ENCODE data around the gene CLEC2A.
"Not testable (repeated sequence)": the region's sequence is repeated elsewhere in the genome, so short reads cannot be mapped to it uniquely, and the experiment has no call there.

Gene CLEC2A, protein sequence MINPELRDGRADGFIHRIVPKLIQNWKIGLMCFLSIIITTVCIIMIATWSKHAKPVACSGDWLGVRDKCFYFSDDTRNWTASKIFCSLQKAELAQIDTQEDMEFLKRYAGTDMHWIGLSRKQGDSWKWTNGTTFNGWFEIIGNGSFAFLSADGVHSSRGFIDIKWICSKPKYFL
- total RNA-seq: 0 reads per million in 2 donors

DNA sequence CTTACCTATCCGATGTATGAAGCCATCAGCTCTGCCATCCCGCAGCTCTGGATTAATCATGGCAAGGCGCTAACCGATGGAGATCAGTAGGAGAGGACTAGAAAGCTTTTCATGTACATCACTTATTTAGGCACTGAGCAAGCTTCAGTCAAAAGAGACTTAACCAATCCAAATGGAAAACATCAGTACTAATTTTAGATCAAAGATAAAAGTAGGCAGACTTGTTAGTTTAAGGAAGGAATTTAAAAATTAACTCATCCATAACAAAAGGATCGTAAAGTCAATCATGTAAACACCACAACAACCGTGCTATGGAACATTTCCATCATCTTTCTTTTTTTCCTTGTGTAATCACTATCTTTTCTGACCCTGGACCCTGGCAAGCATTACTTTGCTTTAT lies at the start of gene CLEC2A:
Gene CLEC2A, minus strand, starts transcription at position 101 of the 400 bp plus-strand sequence. Its CDS starts 41 bp downstream, at position 60.
- no peak for DNase-seq

DNA sequence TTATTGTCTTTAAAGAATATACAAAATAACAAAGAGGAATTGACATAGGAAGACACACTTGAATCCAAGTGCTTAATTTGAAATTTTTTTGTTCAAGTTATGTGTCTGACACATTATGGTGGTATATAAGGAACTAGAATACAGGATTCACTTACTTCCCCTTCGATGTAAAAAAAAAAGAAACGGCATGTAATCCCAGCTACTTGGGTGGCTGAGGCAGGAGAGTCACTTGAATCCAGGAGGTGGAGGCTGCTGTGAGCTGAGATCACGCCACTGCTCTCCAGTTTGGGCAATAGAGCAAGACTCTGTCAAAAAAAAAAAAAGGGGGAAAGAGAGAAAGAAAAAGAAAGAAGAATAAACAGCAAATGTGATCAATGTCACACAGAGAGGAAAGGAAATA lies 48.0 kb upstream of the CLEC2A start:
- no peak for DNase-seq

DNA sequence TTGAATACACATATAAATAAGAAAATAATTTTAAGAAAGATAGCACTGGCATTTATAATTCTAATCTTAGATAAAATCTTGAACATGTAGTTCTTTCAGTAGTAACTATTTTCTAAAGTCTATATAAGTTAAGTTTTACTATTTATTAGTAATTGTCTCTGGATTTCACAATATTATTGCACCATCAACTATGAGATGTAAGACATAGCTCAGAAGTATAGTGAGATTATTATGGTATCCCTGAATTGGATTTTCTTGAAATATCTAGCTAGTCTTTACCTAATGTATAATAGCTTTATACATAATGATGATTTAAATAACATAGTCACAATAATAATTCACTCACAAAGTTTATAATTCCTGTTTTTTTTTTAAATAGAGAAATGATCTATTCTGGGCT lies 45.7 kb upstream of the CLEC2A start:
- DNase-seq: no peak

DNA sequence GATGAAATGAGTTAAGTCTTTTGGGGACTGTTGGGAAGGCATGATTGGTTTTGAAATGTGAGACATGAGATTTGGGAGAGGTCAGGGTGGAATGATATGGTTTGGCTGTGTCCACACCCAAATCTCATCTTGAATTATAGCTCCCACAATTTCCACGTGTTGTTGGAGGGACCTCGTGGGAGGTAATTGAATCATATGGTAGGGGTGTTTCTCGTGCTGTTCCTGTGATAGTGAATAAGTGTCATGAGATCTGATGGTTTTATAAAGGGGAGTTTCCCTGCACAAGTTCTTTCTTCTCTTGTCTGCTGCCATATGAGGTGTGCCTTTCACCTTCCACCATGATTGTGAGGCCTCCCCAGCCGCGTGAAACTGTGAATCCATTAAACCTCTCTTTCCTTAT lies 44.5 kb upstream of the CLEC2A start:
- not testable (repeated sequence) for DNase-seq

DNA sequence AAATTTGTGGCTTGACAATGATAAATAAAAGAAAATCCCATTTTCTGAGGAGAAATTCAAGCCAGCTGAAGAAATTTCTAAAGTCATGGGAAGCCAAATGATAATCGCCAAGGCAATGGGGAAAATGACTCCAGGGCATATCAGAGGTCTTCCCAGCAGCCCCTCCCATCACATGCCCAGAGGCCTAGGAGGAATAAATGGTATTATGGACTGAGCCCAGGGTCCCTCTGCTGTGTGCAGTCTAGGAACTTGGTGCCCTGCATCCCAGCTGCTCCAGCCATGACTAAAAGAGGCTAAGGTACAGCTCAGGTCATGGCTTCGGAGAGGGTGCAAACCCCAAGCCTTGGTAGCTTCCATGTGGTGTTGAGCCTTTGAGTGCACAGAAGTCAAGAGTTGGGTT lies 43.4 kb upstream of the CLEC2A start:
- no peak for DNase-seq

DNA sequence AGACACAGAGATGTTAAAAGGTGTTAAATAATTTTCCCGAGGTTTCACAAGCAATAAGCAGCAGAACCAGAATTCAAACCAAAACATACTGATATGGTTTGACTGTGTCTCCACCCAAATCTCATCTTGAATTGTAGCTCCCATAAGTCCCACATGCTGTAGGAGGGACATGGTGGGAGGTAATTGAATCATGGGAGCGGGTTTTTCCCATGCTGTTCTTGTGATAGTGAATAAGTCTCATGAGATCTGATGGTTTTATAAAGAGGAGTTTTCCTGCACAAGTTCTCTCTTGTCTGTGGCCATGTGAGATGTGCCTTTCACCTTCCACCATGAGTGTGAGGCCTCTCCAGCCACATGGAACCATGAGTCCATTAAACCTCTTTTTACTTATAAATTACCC lies 42.6 kb upstream of the CLEC2A start:
- DNase-seq: not testable (repeated sequence)

DNA sequence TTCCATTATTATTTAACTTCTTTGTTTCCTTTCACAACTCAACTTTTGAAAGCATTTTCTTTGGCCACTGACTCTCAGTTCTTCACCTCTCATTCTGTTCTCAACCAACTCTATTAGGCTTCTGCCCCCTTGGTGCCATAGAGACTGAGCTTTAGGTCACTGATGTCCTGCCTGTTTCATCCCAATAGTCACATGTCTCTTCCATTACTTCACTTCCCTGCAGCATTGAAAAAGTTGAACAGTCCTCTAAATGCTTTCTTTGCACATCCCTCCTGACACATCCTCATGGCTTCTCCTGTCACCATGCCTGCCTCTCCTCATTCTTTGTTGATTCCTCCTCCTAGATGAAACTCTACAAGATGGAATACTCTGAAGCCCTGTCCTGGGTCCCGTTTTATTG lies 41.8 kb upstream of the CLEC2A start:
- DNase-seq: no peak

DNA sequence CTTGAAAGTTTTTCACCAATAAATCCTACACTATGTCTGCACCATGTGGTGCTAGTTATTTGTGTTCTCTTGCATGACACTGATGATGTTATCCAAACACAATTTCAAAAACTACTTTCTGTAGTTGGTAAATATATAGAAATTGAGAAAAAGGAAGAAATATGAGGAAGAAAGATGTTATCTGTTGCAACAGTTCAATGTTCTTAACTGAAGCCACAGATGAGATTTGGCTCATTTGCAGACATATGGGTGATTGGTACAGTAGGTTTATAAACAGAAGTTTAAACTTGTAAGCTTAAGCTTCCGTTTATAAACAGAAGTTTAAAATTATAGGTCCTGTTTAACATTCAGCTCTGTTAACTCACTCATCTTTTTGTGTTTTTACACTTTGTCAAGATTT lies 39.0 kb upstream of the CLEC2A start, which contains the start of gene CLEC12A:
Gene CLEC12A, plus strand, starts transcription at position 229 of the 400 bp plus-strand sequence. CDS start 188 bp downstream, outside the sequence.
- DNase-seq: no peak

DNA sequence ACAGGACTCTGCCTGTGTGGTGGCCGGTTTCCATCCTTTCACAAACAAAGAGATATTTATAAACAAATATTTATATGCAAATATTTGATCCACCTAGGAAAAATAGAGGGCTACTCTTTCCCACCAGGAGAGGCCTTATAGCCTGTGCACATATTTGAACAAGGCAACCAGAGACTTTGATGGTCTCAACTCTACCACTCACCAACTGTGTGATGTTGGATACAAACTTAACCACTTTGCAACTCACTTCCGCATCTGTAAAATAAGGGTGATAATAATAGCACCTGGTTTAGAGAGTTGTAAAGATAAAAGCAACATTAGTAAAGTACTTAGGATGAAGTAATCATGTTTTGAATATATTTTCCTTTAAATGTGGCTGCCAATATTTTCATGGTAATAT lies 37.5 kb upstream of the CLEC2A start:
- DNase-seq: no peak

DNA sequence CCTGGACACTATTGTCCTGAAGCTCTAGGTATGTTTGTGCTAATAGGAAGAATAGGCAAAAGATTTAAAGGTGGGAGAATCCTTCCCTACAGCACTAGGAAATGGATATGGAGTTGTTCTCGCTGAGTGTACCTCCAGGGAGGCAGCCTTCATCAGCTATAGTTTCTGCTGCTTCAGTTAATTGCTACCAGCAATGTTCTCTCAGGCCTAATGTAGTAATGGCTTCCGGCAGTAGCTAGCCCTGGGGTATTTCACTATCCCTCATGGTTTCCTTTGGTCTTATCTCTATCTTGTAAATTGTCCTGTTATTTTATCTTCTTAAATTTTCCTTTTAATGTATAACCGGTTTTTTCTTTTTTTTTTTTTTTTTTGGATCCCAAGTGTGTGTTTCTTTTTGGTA lies 29.7 kb upstream of the CLEC2A start:
- DNase-seq: no peak

DNA sequence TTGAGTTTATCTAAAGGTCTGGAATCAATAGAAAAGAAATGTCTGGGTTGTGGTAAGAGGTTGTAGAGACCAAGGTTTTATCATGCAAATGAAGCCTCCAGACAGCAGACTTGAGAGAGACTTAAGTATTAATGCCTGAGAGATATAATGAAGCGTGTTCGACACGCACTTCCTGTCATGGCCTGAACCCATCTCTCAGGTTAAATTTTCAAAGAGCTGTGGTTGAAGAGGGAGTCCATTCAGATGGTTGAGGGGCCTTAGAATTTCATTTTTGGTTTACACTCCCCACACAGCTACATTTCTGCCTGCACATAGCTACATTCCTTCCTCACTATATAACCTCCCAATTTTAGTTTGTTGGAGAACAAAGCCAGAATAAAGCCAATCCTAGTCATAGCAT lies 28.9 kb upstream of the CLEC2A start:
- no peak for DNase-seq

DNA sequence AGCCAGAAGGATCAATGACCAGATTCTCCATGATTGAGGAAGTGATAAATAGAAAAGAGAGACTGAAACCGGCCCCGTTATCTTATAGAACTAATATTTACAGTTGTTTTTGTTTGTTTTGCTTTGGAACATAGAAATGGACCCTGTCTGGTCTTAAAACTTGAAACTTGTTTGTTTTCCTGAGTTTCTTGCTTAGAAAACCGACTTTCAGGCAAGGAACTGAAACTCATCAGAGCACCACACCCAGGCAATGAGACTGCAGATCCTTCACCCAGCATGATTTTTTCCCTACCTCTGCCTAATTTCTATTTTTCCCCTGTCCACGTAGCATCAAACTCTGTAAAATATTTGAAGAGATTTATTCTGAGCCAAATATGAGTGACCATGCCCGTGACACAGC lies 28.4 kb upstream of the CLEC2A start:
- DNase-seq: no peak

DNA sequence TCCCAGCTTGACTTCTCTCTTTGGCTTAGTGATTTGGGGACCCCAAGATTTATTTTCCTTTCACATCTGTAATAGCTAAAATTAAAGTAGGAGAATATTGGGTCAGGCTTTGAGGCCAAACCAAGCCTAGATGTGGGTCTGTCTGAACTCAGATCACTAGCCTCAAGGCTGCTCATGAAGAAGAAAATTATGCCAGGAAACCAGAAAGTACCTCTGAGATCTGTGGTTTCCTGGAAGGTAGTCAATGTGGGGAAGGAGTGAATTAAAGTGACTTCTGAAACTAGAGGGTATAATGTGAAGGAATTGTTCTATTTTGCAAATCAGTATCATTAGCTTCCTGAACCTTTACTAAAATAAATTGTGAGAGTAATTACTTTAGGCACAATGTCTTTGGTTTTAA lies 25.7 kb upstream of the CLEC2A start:
- no peak for DNase-seq

DNA sequence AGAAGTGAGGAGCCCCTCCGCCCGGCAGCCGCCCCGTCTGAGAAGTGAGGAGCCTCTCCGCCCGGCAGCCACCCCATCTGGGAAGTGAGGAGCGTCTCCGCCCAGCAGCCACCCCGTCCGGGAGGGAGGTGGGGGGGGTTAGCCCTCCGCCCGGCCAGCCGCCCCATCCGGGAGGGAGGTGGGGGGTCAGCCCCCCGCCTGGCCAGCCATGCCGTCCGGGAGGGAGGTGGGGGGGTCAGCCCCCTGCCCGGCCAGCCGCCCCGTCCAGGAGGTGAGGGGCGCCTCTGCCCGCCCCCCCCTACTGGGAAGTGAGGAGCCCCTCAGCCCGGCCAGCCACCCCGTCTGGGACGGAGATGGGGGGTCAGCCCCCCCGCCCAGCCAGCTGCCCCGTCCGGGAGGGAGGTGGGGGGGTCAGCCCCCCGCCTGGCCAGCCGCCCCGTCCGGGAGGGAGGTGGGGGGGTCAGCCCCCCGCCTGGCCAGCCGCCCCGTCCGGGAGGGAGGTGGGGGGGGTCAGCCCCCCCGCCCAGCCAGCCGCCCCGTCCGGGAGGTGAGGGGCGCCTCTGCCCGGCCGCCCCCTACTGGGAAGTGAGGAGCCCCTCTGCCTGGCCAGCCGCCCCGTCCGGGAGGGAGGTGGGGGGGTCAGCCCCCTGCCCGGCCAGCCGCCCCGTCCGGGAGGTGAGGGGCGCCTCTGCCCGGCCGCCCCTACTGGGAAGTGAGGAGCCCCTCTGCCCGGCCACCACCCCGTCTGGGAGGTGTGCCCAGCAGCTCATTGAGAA lies 21.0 kb upstream of the CLEC2A start:
- not testable (repeated sequence) for DNase-seq

DNA sequence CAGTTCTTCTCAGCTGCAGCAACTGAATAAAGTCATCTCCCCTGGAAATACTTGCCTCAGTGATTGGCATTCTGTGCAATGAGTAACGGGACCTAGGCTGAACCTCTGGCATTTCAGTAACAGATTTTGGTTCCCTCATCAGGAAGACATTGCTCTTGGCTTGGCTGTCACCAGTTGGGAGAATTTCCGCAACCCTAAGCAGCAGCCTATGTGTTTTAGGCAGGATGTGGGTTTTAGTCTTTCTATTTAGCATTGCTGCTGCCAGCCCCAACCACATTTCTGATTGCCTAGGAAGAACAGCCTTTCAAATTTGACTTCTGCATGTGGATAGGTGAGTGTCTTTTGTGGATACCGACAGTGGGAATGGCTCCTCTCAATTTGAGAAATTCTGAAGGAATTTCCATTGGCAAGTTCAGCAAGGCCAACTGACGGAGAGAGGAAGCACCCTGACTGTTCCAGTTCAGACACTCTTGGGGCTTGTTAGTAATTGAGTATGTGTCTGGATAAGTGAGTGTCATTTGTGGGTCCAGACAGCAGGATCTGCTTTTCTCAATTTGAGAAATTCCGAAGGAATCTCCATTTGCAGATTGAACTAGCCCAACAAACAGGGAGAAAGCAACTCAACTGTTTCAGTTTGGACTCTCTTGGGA lies 19.0 kb upstream of the CLEC2A start:
- DNase-seq: no peak

DNA sequence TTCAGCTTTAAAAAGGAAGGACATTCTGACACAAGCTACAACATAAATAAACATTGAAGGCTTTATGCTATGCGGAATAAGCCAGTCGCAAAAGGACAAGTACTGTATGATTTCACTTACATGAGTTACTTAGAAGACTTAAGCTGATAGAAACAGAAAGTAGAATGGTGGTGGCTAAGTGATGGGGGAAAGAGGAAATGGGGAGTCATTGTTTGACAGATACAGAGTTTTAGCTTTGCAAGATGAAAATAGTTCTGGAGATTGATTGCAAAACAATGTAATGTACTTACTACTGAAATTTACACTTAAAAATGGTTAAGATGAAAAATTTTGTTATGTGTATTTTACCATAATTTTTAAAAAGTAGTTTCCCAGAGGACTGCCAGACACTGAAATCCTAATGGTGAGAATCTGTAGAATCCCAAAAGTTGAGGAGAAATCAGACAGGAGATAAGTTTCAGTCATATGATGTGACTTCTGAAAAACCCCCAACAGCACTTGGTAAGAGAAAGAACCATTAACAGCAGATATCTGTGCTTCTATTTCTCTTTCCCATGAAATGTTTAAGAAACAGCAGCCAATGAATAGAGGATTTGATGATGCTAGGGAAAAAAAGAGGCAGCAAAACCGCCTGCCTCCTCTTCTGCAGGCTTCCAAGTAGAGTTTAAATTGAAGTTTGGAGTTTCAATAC lies 16.6 kb upstream of the CLEC2A start:
- no peak for DNase-seq

DNA sequence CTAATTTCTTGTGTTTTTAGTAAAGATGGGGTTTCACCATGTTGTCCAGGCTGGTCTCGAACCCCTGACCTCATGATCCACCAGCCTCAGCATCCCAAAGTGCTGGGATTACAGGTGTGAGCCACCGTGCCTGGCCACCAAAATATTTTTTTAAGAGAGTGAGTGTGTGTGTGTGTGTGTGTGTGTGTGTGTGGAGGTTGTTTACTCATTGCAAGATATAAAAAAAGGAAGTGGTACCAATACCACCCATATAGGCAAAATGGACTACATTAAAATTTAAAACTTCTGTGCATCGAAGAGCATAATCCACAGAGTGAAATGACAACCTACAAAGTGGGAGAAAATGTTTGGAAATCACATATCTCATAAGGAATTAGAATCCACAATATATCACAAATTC lies 15.5 kb upstream of the CLEC2A start:
- DNase-seq: no peak

DNA sequence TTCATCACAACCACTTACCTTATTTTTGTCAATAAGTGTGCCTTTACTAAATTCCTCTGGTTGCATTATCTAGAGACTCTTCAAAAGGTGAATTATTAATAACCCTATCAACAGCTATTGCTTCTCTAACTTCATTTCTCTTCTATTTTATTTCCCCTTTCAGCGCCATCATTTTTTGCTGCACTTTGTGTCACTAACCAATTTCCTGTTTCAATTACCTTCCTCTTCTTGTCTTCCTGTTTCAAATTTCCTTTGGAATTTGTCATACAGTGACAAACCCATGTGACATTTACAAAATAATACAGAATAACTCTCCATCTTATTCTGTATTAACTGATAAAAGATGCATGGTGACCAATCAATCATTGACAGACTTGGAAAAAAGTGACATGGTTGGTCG lies 12.2 kb upstream of the CLEC2A start:
- no peak for DNase-seq

DNA sequence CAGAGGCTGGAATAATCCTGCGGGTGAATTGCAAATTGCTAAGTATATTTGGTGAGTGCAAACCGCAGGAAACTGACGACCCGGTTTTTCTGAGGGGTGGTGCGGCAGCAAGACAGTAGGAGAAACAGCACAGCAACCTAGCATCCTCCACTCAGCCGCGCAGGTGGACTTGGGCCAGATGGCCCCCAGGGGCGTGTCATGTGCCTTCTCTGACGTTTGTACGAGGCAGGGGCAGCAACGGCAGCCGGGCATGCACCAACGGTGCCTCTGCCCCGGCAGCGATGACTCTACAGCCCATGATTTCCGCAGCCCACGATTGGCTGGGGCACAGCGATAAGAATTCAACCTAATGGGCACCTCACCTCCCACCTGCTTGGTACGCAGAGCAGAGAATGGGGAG lies 11.1 kb upstream of the CLEC2A start:
- no peak for DNase-seq

DNA sequence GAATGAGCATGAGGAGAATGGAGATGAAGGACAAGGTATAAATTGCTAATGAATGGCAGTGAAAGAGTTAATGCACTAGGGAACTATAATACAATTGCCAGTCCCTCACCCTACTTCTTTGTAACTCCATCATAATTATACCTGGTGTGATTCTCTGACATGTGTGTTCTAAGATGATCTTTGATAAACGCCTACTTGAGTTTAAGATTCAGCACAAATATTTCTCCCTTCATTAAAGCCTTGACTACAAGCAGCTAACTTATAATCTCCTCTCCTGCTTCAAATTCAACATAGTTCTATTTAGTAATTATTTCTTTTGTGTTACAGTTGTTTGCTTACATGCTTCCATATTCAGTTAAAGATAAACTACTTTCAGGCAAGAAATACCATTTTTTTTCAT lies 9.7 kb upstream of the CLEC2A start:
- no peak for DNase-seq

DNA sequence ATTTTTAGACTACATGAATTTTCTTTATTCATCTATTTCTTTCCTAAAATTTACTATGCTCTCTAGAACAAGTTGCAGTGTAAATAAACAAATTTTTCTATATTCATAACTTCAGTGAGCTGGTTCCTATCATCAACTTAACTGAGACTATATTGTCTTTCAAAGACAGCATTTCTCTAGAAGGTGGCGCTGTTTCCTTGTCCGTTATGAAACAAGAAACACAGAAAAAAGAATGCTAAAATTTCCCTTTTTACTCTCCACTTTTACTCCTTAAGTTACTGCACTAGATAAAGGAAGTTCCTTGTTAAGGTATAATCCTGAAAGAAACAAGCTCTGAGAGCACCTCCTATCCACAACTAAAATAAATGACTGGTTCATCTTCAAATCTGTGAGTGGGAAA lies 8.2 kb upstream of the CLEC2A start:
- no peak for DNase-seq

DNA sequence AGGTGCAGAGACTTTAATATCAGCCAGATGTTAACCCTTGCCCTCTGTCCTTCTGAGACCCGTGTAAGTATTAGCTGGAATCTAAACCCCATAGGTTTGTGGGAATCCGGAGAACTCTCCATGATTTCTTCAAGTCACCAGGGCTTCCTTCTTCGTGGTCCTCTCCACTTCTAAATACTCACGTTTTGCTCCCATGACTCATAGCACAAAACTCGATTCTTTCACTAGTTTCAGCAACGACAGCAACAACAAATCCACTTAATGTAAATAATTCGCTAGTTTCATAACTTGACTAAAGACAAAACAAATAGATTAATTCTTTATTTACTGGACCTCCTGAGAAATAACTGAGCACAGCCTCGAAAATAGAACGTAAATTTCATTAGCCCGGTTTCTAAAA lies 4.4 kb upstream of the CLEC2A start:
- no peak for DNase-seq

DNA sequence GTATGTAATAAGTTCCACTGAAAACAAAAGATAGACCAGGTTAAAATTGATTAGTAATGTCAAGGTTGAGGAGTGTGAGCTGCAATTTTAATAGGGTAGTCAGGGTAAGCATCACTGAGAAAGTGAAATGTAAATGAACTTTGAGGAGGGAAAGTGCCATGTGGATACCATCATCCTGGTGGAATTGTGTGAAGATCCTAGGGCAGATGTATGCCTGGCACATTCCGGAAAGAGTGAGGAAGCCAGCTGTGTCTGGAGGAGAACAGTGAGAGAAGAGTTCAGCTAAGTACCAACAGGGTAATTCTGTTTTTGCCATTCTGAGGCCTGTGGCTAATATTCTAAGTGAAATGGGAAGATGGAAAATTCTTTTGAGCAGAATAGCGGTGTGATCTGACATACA lies 2.9 kb upstream of the CLEC2A start:
- no peak for DNase-seq

DNA sequence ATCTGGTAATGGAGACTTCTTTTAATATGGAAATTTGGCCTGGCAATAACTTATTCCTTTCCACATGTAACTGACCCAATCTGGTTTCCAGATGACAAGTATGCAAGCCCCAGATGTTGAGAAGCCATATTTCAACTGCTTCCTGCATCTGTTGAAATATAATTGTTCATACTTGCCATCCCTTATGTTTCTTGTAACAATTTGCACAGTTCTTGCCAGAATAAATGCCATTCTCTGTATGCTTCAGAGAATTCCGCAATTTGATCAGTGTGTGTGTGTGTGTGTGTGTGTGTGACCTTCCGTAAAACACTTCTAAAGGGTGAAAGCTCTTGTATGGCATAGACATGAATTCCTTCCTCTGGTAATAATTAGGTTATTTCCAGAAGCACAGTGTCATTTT lies 1.8 kb upstream of the CLEC2A start:
- DNase-seq: no peak
